H1 (cell line): Measurements from ENCODE around the gene MAPRE3. TPM values are rescaled to one million over a fixed set of nuclear protein-coding genes. Genes with fewer than 3 reads are reported as not detected.

ENCODE experiments used
- BRCA1 ChIP-seq: IDR thresholded peaks from 2 replicates; pipeline ENCODE4 v1.6.1; 2012; ENCODE audit warnings: low read depth, low read length, improper control_type of control experiment
- JUN ChIP-seq: IDR thresholded peaks from 2 replicates; pipeline ENCODE4 v1.6.1; 2011; ENCODE audit warnings: low read depth, mild to moderate bottlenecking, improper control_type of control experiment, low read length
- PHF8 ChIP-seq: fragments of 200-600 bp; sonication (generic); conservative IDR thresholded peaks from 2 replicates; pipeline ENCODE4 v1.7.1; 2012; ENCODE audit warnings: low read depth, mild to moderate bottlenecking, inconsistent platforms, low read length, moderate library complexity
- RFX5 ChIP-seq: IDR thresholded peaks from 2 replicates; pipeline ENCODE4 v1.6.1; 2011; ENCODE audit warnings: low read depth, low read length, improper control_type of control experiment, borderline replicate concordance
- SAP30 ChIP-seq: fragments of 300-600 bp; sonication (generic); IDR thresholded peaks from 2 replicates; pipeline ENCODE4 v1.7.1; 2012; ENCODE audit warnings: low read length, moderate library complexity, mild to moderate bottlenecking, inconsistent platforms; ENCODE audit not compliant: insufficient read depth, insufficient replicate concordance
- TAF1 ChIP-seq: IDR thresholded peaks from 2 replicates; pipeline ENCODE4 v1.6.1; 2011; ENCODE audit warnings: mild to moderate bottlenecking, low read depth, low read length
- polyA plus RNA-seq, 7 experiments: library from polyadenylated mRNA; depleted of rRNA in 3 of 7; stranded (reverse) in 5 of 7; unstranded in 2 of 7; fragments of >200 nt in 5 of 7; fragments of 200-250 nt in 2 of 7; gene quantifications; 1 replicate in 5 of 7; 2 replicates in 1 of 7; 4 replicates in 1 of 7; pipeline versions ENCODE4 v1.2.1 to v1.2.3, GENCODE V29; 2011 to 2013; ENCODE audit warnings: missing spikeins in 2 of 7, mixed read lengths in 2 of 7
- total RNA-seq: library from RNA; stranded (reverse); fragmentation: NEBNext Ultra II Directional; extraction: Animal tissue kit (Norgen Biotek cat#: 25700); gene quantifications from 2 replicates; pipeline ENCODE4 v1.2.1, GENCODE V29; 2021
- TF ChIP-seq, protein P1 (sequence below): fragments of 300-600 bp; sonication (generic); IDR thresholded peaks from 2 replicates; pipeline ENCODE4 v1.7.1; 2012; ENCODE audit warnings: low read length, moderate library complexity, mild to moderate bottlenecking, inconsistent platforms; ENCODE audit not compliant: insufficient replicate concordance

Gene MAPRE3
- total and polyA plus RNA-seq, 2 of the 8 experiments (the other 6 are each of a cell fraction or from before 2014, with no cell fraction given), result 4.9 to 6.6 TPM

DNA sequence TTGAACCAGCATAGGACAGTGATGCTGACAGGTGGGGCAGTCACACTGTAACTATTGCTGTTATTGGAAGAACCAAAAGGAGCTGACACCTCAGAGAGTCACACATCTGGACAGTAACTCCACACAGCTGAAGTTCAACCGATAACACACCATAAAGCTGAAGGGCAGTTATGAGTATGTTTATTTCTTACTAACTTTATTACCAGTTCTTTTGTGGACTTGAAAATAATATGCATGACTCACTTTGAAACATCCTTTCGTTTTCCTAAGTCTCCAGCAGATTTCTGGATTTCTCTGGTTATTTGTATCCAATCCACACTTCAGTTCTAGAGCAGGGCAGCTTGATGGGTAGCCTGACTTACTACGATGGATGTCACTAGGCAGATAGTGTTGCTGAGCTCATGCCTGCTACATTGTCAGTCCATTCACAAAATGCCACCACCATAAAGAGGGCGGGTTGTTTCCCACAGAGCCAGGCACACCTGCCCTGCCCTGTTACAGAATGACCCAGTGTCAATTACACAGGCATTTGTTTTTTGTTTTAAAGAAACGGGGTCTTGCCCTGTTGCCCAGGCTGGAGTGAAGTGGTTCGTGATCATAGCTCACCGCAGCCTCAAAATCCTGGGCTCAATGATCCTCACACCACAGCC lies 72.7 kb downstream of the MAPRE3 start (continued):
- TF ChIP-seq, protein P1, sequence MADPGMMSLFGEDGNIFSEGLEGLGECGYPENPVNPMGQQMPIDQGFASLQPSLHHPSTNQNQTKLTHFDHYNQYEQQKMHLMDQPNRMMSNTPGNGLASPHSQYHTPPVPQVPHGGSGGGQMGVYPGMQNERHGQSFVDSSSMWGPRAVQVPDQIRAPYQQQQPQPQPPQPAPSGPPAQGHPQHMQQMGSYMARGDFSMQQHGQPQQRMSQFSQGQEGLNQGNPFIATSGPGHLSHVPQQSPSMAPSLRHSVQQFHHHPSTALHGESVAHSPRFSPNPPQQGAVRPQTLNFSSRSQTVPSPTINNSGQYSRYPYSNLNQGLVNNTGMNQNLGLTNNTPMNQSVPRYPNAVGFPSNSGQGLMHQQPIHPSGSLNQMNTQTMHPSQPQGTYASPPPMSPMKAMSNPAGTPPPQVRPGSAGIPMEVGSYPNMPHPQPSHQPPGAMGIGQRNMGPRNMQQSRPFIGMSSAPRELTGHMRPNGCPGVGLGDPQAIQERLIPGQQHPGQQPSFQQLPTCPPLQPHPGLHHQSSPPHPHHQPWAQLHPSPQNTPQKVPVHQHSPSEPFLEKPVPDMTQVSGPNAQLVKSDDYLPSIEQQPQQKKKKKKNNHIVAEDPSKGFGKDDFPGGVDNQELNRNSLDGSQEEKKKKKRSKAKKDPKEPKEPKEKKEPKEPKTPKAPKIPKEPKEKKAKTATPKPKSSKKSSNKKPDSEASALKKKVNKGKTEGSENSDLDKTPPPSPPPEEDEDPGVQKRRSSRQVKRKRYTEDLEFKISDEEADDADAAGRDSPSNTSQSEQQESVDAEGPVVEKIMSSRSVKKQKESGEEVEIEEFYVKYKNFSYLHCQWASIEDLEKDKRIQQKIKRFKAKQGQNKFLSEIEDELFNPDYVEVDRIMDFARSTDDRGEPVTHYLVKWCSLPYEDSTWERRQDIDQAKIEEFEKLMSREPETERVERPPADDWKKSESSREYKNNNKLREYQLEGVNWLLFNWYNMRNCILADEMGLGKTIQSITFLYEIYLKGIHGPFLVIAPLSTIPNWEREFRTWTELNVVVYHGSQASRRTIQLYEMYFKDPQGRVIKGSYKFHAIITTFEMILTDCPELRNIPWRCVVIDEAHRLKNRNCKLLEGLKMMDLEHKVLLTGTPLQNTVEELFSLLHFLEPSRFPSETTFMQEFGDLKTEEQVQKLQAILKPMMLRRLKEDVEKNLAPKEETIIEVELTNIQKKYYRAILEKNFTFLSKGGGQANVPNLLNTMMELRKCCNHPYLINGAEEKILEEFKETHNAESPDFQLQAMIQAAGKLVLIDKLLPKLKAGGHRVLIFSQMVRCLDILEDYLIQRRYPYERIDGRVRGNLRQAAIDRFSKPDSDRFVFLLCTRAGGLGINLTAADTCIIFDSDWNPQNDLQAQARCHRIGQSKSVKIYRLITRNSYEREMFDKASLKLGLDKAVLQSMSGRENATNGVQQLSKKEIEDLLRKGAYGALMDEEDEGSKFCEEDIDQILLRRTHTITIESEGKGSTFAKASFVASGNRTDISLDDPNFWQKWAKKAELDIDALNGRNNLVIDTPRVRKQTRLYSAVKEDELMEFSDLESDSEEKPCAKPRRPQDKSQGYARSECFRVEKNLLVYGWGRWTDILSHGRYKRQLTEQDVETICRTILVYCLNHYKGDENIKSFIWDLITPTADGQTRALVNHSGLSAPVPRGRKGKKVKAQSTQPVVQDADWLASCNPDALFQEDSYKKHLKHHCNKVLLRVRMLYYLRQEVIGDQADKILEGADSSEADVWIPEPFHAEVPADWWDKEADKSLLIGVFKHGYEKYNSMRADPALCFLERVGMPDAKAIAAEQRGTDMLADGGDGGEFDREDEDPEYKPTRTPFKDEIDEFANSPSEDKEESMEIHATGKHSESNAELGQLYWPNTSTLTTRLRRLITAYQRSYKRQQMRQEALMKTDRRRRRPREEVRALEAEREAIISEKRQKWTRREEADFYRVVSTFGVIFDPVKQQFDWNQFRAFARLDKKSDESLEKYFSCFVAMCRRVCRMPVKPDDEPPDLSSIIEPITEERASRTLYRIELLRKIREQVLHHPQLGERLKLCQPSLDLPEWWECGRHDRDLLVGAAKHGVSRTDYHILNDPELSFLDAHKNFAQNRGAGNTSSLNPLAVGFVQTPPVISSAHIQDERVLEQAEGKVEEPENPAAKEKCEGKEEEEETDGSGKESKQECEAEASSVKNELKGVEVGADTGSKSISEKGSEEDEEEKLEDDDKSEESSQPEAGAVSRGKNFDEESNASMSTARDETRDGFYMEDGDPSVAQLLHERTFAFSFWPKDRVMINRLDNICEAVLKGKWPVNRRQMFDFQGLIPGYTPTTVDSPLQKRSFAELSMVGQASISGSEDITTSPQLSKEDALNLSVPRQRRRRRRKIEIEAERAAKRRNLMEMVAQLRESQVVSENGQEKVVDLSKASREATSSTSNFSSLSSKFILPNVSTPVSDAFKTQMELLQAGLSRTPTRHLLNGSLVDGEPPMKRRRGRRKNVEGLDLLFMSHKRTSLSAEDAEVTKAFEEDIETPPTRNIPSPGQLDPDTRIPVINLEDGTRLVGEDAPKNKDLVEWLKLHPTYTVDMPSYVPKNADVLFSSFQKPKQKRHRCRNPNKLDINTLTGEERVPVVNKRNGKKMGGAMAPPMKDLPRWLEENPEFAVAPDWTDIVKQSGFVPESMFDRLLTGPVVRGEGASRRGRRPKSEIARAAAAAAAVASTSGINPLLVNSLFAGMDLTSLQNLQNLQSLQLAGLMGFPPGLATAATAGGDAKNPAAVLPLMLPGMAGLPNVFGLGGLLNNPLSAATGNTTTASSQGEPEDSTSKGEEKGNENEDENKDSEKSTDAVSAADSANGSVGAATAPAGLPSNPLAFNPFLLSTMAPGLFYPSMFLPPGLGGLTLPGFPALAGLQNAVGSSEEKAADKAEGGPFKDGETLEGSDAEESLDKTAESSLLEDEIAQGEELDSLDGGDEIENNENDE, result no peak
- TF ChIP-seq SAP30 (no peak), BRCA1 (no peak), JUN (no peak), TAF1 (no peak), PHF8 (no peak), RFX5 (no peak)
